Measurements from ENCODE around the gene DENND5A. TPM values are rescaled to one million over a fixed set of nuclear protein-coding genes. Genes with fewer than 3 reads are reported as not detected.
"Not testable (repeated sequence)": the region's sequence is repeated elsewhere in the genome, so short reads cannot be mapped to it uniquely, and the experiment has no call there.

DENND5A gene
- total RNA-seq, 4 donors from 2014 or later, result 110 to 134 (median 118) TPM

DNA sequence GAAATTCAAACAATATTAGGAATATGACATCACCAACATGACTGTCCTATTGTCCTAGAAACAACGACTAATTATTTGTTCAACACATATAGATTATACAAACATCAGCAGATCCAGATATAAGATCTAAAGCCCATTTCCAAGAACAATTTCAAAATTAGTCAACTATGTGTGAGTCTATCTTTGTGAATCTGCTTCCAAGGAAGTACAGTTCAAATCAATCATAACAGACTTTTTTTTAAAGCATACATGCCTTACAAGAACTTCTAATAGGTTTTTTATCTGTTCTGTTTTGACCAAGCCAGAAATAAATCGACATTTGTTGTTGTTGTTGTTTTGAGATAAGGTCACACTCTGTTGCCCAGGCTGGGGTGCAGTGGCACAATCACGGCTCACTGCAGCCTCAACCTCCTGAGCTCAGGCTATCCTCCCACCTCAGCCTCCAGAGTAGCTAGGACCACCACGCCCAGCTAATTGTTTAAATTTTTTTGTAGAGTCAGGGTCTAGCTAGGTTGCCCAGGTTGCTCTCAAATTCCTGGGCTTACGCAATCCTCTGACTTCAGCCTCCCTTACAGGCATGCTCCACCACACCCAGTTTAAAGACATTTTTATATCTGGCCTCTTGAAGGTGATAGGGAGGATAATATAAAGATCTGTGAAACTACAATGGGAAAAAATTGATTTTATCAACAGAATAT is 54.8 kb downstream of the DENND5A start:
- Histone ChIP-seq H3K9me3 (no peaks in the 10 kb centered on the region), H3K27me3 (no peaks in the 10 kb centered on the region), H3K4me1 (peaks cover 0 to 53% (median 2%) of the 10 kb centered on the region in 4 donors), H3K4me3 (no peak overlapping the region), H3K36me3 (no peaks in the 10 kb centered on the region), H3K27ac (no peak overlapping the region)
- WGBS, 2 donors, result 74 to 82% methylated on average over 5 of the region's 5 CpGs
- DNase-seq (ENCODE audit: low spot score in 2 of 2), result no peak
- TF ChIP-seq, protein P1, sequence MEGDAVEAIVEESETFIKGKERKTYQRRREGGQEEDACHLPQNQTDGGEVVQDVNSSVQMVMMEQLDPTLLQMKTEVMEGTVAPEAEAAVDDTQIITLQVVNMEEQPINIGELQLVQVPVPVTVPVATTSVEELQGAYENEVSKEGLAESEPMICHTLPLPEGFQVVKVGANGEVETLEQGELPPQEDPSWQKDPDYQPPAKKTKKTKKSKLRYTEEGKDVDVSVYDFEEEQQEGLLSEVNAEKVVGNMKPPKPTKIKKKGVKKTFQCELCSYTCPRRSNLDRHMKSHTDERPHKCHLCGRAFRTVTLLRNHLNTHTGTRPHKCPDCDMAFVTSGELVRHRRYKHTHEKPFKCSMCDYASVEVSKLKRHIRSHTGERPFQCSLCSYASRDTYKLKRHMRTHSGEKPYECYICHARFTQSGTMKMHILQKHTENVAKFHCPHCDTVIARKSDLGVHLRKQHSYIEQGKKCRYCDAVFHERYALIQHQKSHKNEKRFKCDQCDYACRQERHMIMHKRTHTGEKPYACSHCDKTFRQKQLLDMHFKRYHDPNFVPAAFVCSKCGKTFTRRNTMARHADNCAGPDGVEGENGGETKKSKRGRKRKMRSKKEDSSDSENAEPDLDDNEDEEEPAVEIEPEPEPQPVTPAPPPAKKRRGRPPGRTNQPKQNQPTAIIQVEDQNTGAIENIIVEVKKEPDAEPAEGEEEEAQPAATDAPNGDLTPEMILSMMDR (IDR thresholded peaks at IDR 0.05), result no peak
- TF ChIP-seq POLR2A (IDR thresholded peaks at IDR 0.05), result no peak
- no peak for TF ChIP-seq EP300 (IDR thresholded peaks at IDR 0.05)

DNA sequence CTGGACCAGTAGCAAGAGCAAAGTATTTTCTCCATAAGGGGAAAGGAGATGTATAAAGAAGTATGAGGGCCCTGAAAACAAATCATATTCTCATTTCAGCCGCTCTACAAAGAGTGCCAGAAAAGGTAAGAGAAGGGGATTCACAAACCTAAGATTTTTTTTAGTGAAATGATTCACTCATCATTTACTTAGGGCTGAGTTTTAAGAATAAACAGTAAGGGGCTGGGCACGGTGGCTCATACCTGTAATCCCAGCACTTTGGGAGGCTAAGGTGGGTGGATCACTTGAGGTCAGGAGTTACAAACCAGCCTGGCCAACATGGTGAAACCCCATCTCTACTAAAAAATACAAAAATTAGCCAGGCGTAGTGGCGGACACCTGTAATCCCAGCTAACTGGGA is 55.5 kb downstream of the DENND5A start:
- peaks cover 0 to 49% (median 2%) of the 10 kb centered on the region in 4 donors for H3K4me1 ChIP-seq
- DNase-seq (ENCODE audit: low spot score in 2 of 2); H3K9me3 ChIP-seq; H3K36me3 ChIP-seq; H3K27ac ChIP-seq; H3K27me3 ChIP-seq; H3K4me3 ChIP-seq: not testable (repeated sequence)
- 89 to 96% methylated on average over 4 of the region's 4 CpGs for WGBS, 2 donors

DNA sequence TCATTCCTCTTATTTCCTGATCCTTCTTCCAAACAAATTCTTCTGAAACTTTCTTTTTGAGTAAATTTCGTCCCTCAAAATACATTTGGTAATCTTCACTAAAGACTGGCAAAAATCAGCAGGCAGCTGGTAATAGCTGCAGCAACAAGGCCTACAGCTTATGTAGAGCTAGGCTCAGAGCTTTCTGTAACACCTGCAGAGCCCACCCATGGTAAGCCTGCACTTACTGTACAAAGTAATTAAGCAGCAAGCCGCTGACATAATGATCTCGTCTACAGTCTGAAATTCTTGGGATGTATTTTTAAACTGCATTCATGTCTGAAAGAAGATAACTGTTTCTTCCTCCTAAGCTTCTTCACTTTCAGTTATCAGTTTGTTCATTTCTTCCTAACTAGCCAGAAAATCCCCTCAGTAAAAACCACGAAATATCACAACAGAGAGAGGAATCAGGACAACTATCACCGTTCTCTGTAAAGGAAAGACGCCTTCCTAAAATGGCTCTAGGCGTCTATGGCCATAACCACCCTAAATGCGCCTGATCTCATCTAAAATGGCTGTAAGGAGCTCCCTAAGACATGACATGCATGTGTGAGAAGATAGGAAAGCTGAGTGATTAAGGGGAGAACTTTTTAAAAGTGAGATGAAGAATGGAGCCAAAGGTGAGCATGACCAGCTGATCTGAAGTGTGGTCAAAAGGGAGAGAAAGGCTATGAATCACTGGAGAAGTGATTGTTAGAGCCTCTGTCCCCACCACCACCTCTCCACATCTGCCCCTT is 56.2 kb downstream of the DENND5A start:
- no peak for DNase-seq (ENCODE audit: low spot score in 2 of 2)
- WGBS, 2 donors, result 70 to 72% methylated on average over 8 of the region's 8 CpGs
- TF ChIP-seq EP300 (IDR thresholded peaks at IDR 0.05) (no peak), POLR2A (IDR thresholded peaks at IDR 0.05) (no peak)
- TF ChIP-seq, protein P1 (IDR thresholded peaks at IDR 0.05), result no peak
- Histone ChIP-seq H3K4me3 (no peak overlapping the region), H3K36me3 (peaks cover 0 to 3% (median 0%) of the 10 kb centered on the region in 3 donors), H3K27ac (no peak overlapping the region), H3K9me3 (no peaks in the 10 kb centered on the region), H3K27me3 (no peaks in the 10 kb centered on the region), H3K4me1 (peaks cover 0 to 44% (median 2%) of the 10 kb centered on the region in 4 donors)

DNA sequence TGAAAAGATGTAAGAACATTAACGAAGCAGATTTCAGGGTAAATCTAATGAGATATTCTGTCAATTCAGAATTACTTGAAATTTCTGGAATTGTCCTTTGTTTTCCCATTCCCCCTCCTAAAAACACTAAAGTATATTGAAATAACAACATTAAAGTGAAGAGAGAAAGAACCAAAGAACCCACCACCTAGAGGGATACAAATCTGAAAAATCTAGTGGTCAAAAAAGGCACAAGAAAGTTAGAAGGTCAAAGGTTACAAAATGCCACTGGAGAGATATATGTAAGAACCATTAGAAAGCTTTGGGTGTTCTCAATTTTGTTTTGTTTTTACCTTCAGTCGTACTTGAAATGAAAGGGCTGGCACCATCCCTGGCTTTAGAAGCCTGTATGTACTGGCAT is 57.9 kb downstream of the DENND5A start:
- Histone ChIP-seq H3K36me3 (peaks cover 0 to 12% (median 0%) of the 10 kb centered on the region in 3 donors), H3K27ac (no peak overlapping the region), H3K27me3 (no peaks in the 10 kb centered on the region), H3K4me3 (no peak overlapping the region), H3K9me3 (no peaks in the 10 kb centered on the region), H3K4me1 (peaks cover 0 to 42% (median 2%) of the 10 kb centered on the region in 4 donors)
- WGBS, 2 donors, result 82 to 90% methylated on average over 2 of the region's 2 CpGs
- TF ChIP-seq, protein P1 (IDR thresholded peaks at IDR 0.05), result no peak
- TF ChIP-seq EP300 (IDR thresholded peaks at IDR 0.05) (no peak), POLR2A (IDR thresholded peaks at IDR 0.05) (no peak)
- DNase-seq (ENCODE audit: low spot score in 2 of 2), result no peak

DNA sequence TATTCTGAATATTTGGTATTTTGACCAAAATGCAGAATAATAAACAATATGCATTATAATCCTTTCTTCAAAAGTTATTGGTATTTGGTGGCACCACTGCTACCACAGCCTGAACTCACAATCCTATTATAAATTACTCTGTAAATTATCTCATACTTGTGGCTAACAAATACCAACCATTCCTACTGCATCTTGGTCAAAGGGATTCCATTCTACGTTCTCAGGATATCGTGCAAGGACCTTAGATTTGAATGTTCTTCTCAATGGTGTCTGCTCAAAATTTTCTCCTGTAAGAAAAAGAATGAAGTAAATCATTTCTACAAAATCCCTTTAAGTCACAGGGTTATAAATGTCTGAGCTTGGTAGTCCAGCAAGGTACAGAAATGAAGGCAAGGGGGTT is 58.7 kb downstream of the DENND5A start:
- H3K36me3 ChIP-seq, result peaks cover 0 to 12% (median 0%) of the 10 kb centered on the region in 3 donors
- H3K9me3 ChIP-seq, result no peaks in the 10 kb centered on the region
- TF ChIP-seq POLR2A (IDR thresholded peaks at IDR 0.05), result no peak
- no peak for TF ChIP-seq EP300 (IDR thresholded peaks at IDR 0.05)
- TF ChIP-seq, protein P1 (IDR thresholded peaks at IDR 0.05), result no peak
- 51 to 58% methylated on average over 2 of the region's 2 CpGs for WGBS, 2 donors
- DNase-seq (ENCODE audit: low spot score in 2 of 2), result no peak
- H3K27me3 ChIP-seq, result no peaks in the 10 kb centered on the region
- H3K4me3 ChIP-seq, result no peak overlapping the region
- no peak overlapping the region for H3K27ac ChIP-seq
- peaks cover 0 to 37% (median 2%) of the 10 kb centered on the region in 4 donors for H3K4me1 ChIP-seq
